ENCODE data around the gene NRN1.

The NRN1 gene

GRCh38 chr6:6002848-6003620, 3.7 kb downstream of the NRN1 start:
- DNase-seq (ENCODE audit: low read depth in 2 of 3, low spot score in 1 of 3) = no peak

DNA sequence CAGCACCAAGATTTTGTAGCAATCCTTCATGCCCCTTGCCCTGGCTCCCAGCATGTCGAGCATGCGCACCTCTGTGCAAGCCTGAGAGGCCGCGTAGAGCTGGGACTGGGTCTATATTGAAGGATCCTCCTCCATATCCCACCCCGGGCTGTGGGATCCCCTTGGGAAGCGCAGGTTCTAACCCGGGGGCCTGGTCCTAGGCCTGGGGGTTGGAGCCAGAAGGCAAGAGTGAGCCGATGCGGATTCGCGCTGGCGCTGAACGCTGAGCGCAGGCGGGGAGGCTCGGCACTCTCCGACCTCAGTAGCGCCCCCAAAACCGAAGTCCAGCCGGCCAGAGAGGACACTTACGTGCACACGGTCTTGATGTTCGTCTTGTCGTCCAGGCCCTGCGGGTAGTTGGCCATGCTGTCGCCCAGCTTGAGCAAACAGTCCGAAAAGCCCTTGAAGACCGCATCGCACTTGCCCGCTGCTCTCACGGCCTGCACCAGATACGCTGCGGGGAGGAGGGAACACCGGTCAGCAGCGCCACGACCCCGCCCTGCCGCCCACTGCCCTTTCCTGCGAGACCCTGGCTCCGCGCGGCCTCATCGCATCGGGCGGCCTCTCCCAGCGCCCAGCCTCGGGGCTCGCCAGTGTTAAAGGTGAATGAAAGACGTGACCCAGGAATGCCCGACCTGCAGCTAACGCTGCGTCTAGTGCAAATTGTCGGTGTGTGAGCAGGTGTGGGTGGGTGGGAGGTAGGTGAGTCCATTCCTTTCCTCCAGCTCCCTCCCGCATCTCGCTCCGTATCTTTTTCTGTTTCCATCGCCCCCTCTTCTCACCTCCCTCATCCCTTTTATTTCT, 4.5 kb downstream of the NRN1 start:
- no peak for DNase-seq (ENCODE audit: low read depth in 2 of 3, low spot score in 1 of 3)

DNA sequence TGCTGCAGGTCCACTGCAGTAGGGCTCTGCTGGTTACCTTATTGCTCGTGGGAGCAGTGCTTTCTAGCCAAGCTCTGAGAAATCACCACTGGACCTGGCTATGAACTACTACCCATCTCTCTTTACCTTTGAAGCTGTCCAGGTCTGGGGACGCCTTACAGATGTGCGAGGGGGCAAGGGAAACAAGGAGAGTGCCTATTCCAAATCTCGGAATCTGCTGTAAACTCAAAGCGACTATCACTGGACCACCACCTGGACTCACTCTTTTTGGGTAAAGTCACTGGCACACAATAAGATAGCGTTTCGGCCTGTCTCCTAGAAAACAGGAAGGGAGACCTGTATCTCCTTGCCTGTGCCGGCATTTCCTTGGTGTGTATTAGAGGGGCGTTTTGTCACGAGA, 5.3 kb downstream of the NRN1 start:
- DNase-seq (ENCODE audit: low read depth in 2 of 3, low spot score in 1 of 3) = no peak

- DNase-seq (ENCODE audit: low read depth in 2 of 3, low spot score in 1 of 3) = no peak
These were observed 6.8 kb downstream of the NRN1 start for GRCh38 chr6:5999688-6000608.

GRCh38 chr6:5998711-5999687, 7.7 kb downstream of the NRN1 start:
- no peak for DNase-seq (ENCODE audit: low read depth in 2 of 3, low spot score in 1 of 3)

GRCh38 chr6:5998236-5998635, 8.5 kb downstream of the NRN1 start:
- no peak for DNase-seq (ENCODE audit: low read depth in 2 of 3, low spot score in 1 of 3)

- DNase-seq (ENCODE audit: low read depth in 2 of 3, low spot score in 1 of 3) = no peak
These were observed 9.2 kb downstream of the NRN1 start for GRCh38 chr6:5997420-5997987.

DNA sequence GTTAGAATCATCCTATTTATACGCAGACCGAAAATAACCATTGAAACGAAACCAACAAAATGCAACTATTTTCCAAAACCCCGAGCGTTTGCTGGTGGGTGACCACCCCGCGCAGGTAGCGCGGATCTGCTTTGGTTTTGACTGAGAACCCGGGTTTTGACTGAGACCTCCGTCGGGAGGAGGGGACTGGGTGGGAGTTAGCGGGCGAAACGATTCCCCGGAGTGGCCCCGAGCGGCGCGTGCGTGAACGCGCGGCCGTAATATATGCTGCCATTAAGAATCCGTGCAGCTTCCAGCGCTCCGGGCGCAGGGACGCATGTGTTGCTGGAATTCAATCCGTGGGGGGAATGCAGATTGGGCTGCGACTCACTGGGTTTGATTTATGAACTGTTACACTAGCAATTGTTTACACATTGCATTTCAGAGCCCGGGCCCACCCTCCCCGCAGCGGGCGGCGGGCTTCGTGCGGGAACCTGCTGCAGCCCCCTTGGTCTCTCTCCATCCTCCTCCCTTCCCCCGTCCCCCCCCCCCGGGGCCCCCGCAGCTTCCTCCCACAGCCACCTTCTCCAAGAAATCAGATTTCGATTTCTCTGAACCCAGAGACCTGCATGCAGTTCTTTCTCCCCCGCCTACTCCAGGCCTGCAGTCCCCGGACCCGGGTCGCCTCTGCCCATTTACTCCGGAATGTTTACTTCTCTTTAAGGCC, 9.9 kb downstream of the NRN1 start:
- no peak for DNase-seq (ENCODE audit: low read depth in 2 of 3, low spot score in 1 of 3)

DNA sequence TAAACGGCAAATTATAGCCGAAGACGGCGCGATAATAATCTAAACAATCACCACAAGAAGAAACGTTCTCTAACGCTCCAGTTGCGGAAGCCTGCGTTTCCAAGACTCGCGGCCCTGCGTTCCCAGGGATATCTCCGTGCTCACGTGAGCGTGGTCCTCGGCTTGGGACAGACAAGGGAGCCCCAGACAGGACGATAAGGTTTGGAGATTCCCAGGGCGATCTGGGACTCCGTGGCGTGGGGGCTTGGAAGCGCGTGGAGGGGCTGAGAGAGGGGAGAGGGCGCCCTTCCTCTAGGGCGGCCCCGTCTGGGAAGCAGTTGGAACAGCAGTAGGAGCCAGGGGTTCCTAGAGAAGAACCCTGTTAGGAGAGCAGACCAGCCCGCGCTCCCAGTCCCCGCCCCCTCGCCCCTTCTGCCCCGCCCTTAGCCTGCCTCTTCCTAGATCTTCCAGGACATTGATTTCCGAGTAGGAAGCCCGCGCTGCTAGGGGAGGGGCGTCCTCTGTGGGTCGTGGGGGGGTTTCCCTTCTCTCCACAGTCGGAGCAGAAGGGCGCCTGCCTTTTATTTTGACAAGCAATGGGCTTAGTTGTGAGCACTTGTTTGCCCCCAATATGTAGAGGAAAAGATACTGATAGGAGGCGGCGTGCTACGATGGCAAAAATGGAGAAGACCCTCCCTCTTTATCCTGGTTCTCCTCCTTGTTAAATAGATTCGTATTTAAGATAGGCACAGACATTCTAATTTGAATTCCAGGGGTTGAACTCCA, 10.6 kb downstream of the NRN1 start:
- DNase-seq (ENCODE audit: low read depth in 2 of 3, low spot score in 1 of 3) = no peak

DNA sequence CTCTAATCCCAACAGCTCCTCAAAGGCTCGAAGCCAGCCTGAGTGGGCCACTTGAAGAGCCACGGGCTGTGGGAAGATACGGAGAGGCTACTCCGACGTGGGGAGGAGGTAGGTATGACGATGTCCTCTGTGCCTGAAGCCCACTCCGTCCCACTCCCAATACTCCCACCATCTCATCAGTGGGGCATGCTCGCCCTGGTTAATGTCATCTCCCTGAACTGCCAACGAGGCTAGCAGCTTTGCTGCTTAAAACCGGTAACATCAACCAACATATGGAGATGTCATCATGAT, 11.1 kb downstream of the NRN1 start:
- no peak for DNase-seq (ENCODE audit: low read depth in 2 of 3, low spot score in 1 of 3)

DNA sequence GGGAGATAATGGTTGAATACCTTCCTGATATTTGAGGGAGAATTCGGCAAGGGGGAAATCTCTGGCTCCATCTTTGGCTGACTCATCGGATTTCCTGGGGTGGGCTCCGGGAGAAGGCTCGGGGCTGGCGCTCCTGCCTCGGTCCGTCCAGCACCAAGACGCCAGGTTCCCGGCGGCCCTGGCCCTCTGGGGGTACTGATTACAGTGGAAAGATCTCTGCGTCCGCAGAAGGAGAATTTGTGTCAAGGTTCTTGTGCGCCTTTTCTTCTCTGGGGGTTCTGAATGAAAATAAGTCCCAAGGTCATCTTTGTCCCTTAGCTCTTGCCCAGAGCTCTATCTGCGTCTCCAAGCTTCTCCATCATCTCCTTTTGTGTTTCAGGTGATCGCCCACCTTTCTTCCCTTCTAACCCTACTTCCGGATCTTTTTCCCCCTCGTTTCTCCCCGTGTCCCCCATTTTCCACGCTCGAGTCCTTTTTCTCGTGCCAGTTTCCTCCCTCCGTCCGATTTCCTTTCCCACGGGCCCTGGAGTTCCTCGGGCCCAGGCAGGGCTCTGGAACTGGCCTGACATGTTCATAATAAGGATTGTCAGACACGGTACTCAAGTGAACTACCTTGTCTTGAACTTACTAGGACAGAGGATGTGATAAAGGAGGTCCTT, 11.6 kb downstream of the NRN1 start:
- no peak for DNase-seq (ENCODE audit: low read depth in 2 of 3, low spot score in 1 of 3)

- no peak for DNase-seq (ENCODE audit: low read depth in 2 of 3, low spot score in 1 of 3)
These were observed 12.3 kb downstream of the NRN1 start for GRCh38 chr6:5994234-5994998.

GRCh38 chr6:5992551-5993225, 14.0 kb downstream of the NRN1 start:
- no peak for DNase-seq (ENCODE audit: low read depth in 2 of 3, low spot score in 1 of 3)

DNA sequence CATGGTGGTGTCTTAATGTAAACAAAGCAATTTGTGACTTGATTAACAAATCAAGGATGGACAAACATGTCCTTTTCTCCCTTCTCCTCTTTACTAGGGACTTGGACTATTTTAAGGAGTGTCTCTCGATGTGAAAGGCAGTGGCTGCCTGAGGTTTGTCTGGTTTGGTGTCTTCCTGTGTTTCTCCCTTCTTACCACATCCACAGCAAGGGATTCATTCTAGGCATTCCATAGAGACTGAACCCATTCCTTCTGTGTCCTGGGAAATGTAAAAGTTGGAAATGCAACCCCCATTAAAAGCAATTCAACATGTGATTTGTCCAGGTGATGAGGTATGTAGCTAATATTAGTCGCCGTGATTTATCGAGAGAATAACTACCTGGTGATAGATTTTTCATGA, 15.9 kb downstream of the NRN1 start:
- DNase-seq (ENCODE audit: low read depth in 2 of 3, low spot score in 1 of 3) = no peak

- DNase-seq (ENCODE audit: low read depth in 2 of 3, low spot score in 1 of 3) = no peak
These were observed 17.5 kb downstream of the NRN1 start for GRCh38 chr6:5989141-5989723.

GRCh38 chr6:5986861-5987260, 19.9 kb downstream of the NRN1 start:
- no peak for DNase-seq (ENCODE audit: low read depth in 2 of 3, low spot score in 1 of 3)
